GM18909 (cell line): ENCODE data around the gene FEV.

Experiments
- ATAC-seq: cut with Tn5 transposase; IDR thresholded peaks from one replicate; pipeline ENCODE4 v1.9.1; 2021; ENCODE audit warnings: mild to moderate bottlenecking; ENCODE audit not compliant: unreplicated experiment, poor library complexity

The FEV gene

GRCh38 chr2:218980735-218981389, 4.1 kb downstream of the FEV start:
- ATAC-seq = no peak

GRCh38 chr2:218979846-218980734, 4.9 kb downstream of the FEV start:
- peak; percentile 89 for ATAC-seq

- ATAC-seq = no peak
Measured at GRCh38 chr2:218975060-218975777, 9.8 kb downstream of the FEV start.

GRCh38 chr2:218970894-218971293, 14.1 kb downstream of the FEV start:
- no peak for ATAC-seq

- ATAC-seq = no peak
Measured at GRCh38 chr2:218964041-218964771, 20.8 kb downstream of the FEV start.

GRCh38 chr2:218963601-218964000, 21.4 kb downstream of the FEV start:
- ATAC-seq = no peak

- no peak for ATAC-seq
Measured at GRCh38 chr2:218962859-218963492, 22.0 kb downstream of the FEV start.

- ATAC-seq = no peak
Measured at GRCh38 chr2:218961651-218962570, 23.1 kb downstream of the FEV start.

GRCh38 chr2:218961229-218961628, 23.8 kb downstream of the FEV start:
- ATAC-seq = no peak

GRCh38 chr2:218960309-218961165, 24.4 kb downstream of the FEV start:
- ATAC-seq = no peak

GRCh38 chr2:218959761-218960308, 25.1 kb downstream of the FEV start:
- ATAC-seq = no peak

GRCh38 chr2:218959141-218959731, 25.7 kb downstream of the FEV start, which contains the start of gene CDK5R2:
CDK5R2 (plus strand) TSS chr2:218959666; CDS start chr2:218959821, 155 bp downstream.
- peak; percentile 96 for ATAC-seq

GRCh38 chr2:218958276-218958675, 26.7 kb downstream of the FEV start:
- no peak for ATAC-seq

GRCh38 chr2:218957671-218958070, 27.3 kb downstream of the FEV start:
- no peak for ATAC-seq

- no peak for ATAC-seq
Measured at GRCh38 chr2:218956039-218956438, 28.9 kb downstream of the FEV start.

GRCh38 chr2:218954541-218955300, 30.3 kb downstream of the FEV start:
- no peak for ATAC-seq
